HG03342 (cell line): ENCODE data around the gene TMEM40.
"Not testable (repeated sequence)": the region's sequence is repeated elsewhere in the genome, so short reads cannot be mapped to it uniquely, and the experiment has no call there.

Experiments used
- ATAC-seq: cut with Tn5 transposase; IDR thresholded peaks from one replicate; pipeline ENCODE4 v1.9.1; 2021; ENCODE audit warnings: mild to moderate bottlenecking, moderate library complexity; ENCODE audit not compliant: unreplicated experiment

Gene TMEM40

GRCh38 chr3:12777171-12777570, 18.1 kb upstream of the TMEM40 start:
- ATAC-seq = no peak

- not testable (repeated sequence) for ATAC-seq
Observed at GRCh38 chr3:12775970-12776369, 16.9 kb upstream of the TMEM40 start.

- ATAC-seq = no peak
Observed at GRCh38 chr3:12775226-12775625, 16.2 kb upstream of the TMEM40 start.

GRCh38 chr3:12774619-12775018, 15.6 kb upstream of the TMEM40 start:
- no peak for ATAC-seq

GRCh38 chr3:12773710-12774086, 14.6 kb upstream of the TMEM40 start:
- no peak for ATAC-seq

GRCh38 chr3:12773030-12773709, 14.1 kb upstream of the TMEM40 start:
- ATAC-seq = no peak

GRCh38 chr3:12772462-12772861, 13.4 kb upstream of the TMEM40 start:
- no peak for ATAC-seq

GRCh38 chr3:12771236-12771635, 12.2 kb upstream of the TMEM40 start:
- no peak for ATAC-seq

- ATAC-seq = no peak
Observed at GRCh38 chr3:12769761-12770160, 10.7 kb upstream of the TMEM40 start.

GRCh38 chr3:12768579-12769527, 9.8 kb upstream of the TMEM40 start:
- no peak for ATAC-seq

- no peak for ATAC-seq
Observed at GRCh38 chr3:12766541-12766940, 7.5 kb upstream of the TMEM40 start.

- ATAC-seq = no peak
Observed at GRCh38 chr3:12764171-12764776, 5.2 kb upstream of the TMEM40 start.

GRCh38 chr3:12759693-12760565, 870 bp upstream of the TMEM40 start:
- no peak for ATAC-seq

GRCh38 chr3:12758025-12758781, 856 bp downstream of the TMEM40 start:
- no peak for ATAC-seq

- ATAC-seq = no peak
Observed at GRCh38 chr3:12756635-12757034, 2.4 kb downstream of the TMEM40 start.

GRCh38 chr3:12756175-12756574, 2.9 kb downstream of the TMEM40 start:
- no peak for ATAC-seq

GRCh38 chr3:12755754-12756153, 3.3 kb downstream of the TMEM40 start:
- no peak for ATAC-seq

- no peak for ATAC-seq
Observed at GRCh38 chr3:12754313-12754712, 4.7 kb downstream of the TMEM40 start.

- ATAC-seq = no peak
Observed at GRCh38 chr3:12753275-12754028, 5.6 kb downstream of the TMEM40 start.
